Panc1 (cell line): ENCODE results near the gene ACTR1B. TPM values are rescaled to one million over a fixed set of nuclear protein-coding genes. Genes with fewer than 3 reads are reported as not detected.
A peak's percentile ranks its signal among the peaks of the same experiment; 100 is the strongest.

Experiments used
- ATAC-seq: fragments of 200-7000 bp; cut with Tn5 transposase; 2 replicates; pipeline ENCODE4 v1.9.1; 2020; ENCODE audit warnings: mild to moderate bottlenecking, moderate library complexity
- BruUV-seq: library from RNA; stranded (reverse); fragments of 400-500 nt; replicated peaks from 2 replicates; lab custom pipeline; 2021; lab: Mats Ljungman, UMichigan
- CTCF ChIA-PET: fragments of 300-600 bp; sonication (Branson Sonifier 250); formaldehyde crosslinking; loops from one replicate; lab custom pipeline; 2022; ENCODE audit warnings: antibody characterized with exemption; lab: Charles Lee
- POLR2A ChIA-PET: fragments of 300-600 bp; sonication (Branson Sonifier 250); formaldehyde crosslinking; loops from one replicate; lab custom pipeline; 2022; ENCODE audit warnings: antibody characterized with exemption; lab: Charles Lee
- DNase-seq: peaks from one replicate; pipeline ENCODE4 v3.0.0-alpha.2; 2010; ENCODE audit warnings: low read depth, low spot score
- H3K27ac ChIP-seq: 2 replicates; pipeline ENCODE4 v1.5.1; 2011; ENCODE audit warnings: mild to moderate bottlenecking, low read length, inconsistent platforms
- H3K27me3 ChIP-seq: fragments of 200-500 bp; sonication (Bioruptor generic); 2 replicates; pipeline ENCODE4 v1.6.0; 2014; ENCODE audit warnings: low read length, inconsistent platforms; ENCODE audit not compliant: control insufficient read depth, insufficient read depth
- H3K36me3 ChIP-seq: fragments of 200-500 bp; sonication (Bioruptor generic); 2 replicates; pipeline ENCODE4 v1.5.1; 2014; ENCODE audit warnings: inconsistent platforms, mild to moderate bottlenecking, low read length, moderate library complexity; ENCODE audit not compliant: control insufficient read depth, insufficient read depth
- H3K4me1 ChIP-seq: 2 replicates; pipeline ENCODE4 v1.5.1; 2011; ENCODE audit warnings: inconsistent platforms, mild to moderate bottlenecking, low read length, moderate library complexity; ENCODE audit not compliant: control insufficient read depth, insufficient read depth
- H3K4me3 ChIP-seq, 2 experiments: 2 replicates each; pipeline ENCODE4 v1.5.1; 2011 to 2012; ENCODE audit warnings: low read depth in 2 of 2, low read length in 2 of 2, mild to moderate bottlenecking in 2 of 2, inconsistent platforms in 1 of 2, moderate library complexity in 1 of 2
- H3K9me3 ChIP-seq: fragments of 200-500 bp; sonication (Bioruptor generic); 2 replicates; pipeline ENCODE4 v1.5.1; 2014; ENCODE audit warnings: low read depth, mild to moderate bottlenecking, inconsistent platforms, low read length, moderate library complexity; ENCODE audit not compliant: control insufficient read depth, insufficient read depth
- POLR2AphosphoS5 ChIP-seq: IDR thresholded peaks from 2 replicates; pipeline ENCODE4 v1.6.1; 2012; ENCODE audit warnings: mild to moderate bottlenecking, low read depth, low read length, moderate library complexity
- SIN3A ChIP-seq: IDR thresholded peaks from 2 replicates; pipeline ENCODE4 v1.6.1; 2012; ENCODE audit warnings: low read depth, mild to moderate bottlenecking, low read length, moderate library complexity, borderline replicate concordance; ENCODE audit not compliant: insufficient read depth
- TCF7L2 ChIP-seq: IDR thresholded peaks from 2 replicates; pipeline ENCODE4 v1.6.1; 2011; ENCODE audit warnings: mild to moderate bottlenecking, low read depth, low read length, inconsistent platforms
- in situ Hi-C: cut with HindIII; loops from 2 replicates; pipeline ENCODE4 v1.10.0; 2016; ENCODE audit warnings: low sequenced_read_pairs, low pct_unique_long_range_greater_than_20kb
- intact Hi-C: fragments of 100-400 bp; cut with micrococcal nuclease; formaldehyde crosslinking; loops from one replicate; pipeline ENCODE4 v1.10.0; 2022; ENCODE audit not compliant: unreplicated experiment
- total RNA-seq: library from RNA; stranded (reverse); gene quantifications from one replicate; pipeline ENCODE4 v1.2.1, GENCODE V29; 2021; ENCODE audit not compliant: unreplicated experiment
- TF ChIP-seq, protein P1 (sequence below), 2 experiments: IDR thresholded peaks; 2 replicates each; pipeline ENCODE4 v1.6.1; 2011 to 2012; ENCODE audit warnings: low read depth in 2 of 2, control low read depth in 1 of 2, low read length in 1 of 2, mild to moderate bottlenecking in 1 of 2, moderate library complexity in 1 of 2; ENCODE audit not compliant: insufficient read depth in 1 of 2
- TF ChIP-seq, protein P2 (sequence below): fragments of 450-650 bp; IDR thresholded peaks from 2 replicates; pipeline ENCODE4 v1.5.1; 2017; ENCODE audit warnings: mild to moderate bottlenecking

The ACTR1B gene
- total RNA-seq, 1 experiment from 2014 or later, result 28.1 TPM

DNA sequence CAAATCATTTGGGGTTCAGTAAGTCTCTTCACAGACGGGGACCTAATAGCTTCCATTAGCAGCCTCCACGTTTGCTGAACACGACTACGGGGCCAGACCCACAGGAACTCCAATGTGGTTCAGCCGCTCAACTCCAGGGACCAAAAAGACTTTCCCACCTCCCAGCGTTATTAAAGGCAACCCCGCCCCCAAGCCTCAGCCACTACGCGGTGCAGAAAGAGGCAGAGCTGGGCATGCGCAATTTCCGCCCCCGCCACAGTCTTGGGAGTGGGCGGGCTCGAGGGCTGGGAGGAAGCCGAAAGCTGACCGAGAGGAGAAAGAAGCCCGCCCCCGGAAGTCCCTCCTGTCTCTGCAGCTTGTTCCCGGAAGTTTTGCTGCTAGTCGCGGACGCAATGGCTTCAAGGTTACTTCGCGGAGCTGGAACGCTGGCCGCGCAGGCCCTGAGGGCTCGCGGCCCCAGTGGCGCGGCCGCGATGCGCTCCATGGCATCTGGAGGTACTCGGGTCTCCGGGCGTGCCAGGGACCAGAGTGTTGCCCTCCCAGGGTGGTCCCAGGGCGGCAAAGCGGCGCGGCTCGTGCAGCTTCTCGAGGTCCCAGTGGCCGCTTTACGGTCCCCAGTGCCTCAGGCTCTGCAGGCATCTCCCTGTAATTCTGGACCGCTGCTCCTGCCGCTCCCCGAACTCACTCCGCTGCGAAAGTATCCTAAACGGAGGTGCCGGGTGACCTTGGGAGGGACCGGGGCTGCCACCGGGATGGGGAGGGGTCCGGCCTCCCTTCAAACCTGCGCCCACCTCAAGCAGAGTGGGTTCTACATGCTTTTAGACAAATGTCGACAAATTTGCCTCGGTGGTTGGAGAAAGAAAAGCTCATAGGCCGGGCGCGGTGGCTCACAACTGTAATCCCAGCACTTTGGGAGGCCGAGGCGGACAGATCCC lies 17.9 kb downstream of the ACTR1B start, which contains the start of gene COX5B:
Gene COX5B, plus strand, starts transcription at position 368 of the 935 bp plus-strand sequence. Its CDS starts 25 bp downstream, at position 393.
- H3K27me3 ChIP-seq, result no peaks in the 10 kb centered on the region
- intact Hi-C loops, result no loop called here
- BruUV-seq, result no TSS peak
- ATAC-seq (peak; percentile 99), DNase-seq (peak; percentile 80)
- no peaks in the 10 kb centered on the region for H3K9me3 ChIP-seq
- H3K36me3 ChIP-seq, result peaks cover 17% of the 10 kb centered on the region
- H3K27ac ChIP-seq, result peak within 1 kb of the TSS; percentile 86
- peaks cover 7% of the 10 kb centered on the region; the same call in 1 of the 2 replicates for H3K4me1 ChIP-seq
- ChIA-PET CTCF (interaction anchor here (0.6 to 0.8 kb wide), 2 partner anchors 53 to 55 kb away, joined by 3 to 4 read pairs; no protein-coding TSS in a partner anchor), POLR2A (interaction anchor here (0.6 to 1.2 kb wide), 3 partner anchors 16 to 183 kb away, joined by 3 to 12 read pairs (median 7); no protein-coding TSS in a partner anchor)
- in situ Hi-C loops, result no loop called here
- peak within 1 kb of the TSS; percentile 91 to 94 for H3K4me3 ChIP-seq
- TF ChIP-seq TCF7L2 (no peak), SIN3A (no peak), POLR2AphosphoS5 (peak; percentile 94)
- TF ChIP-seq, protein P1, sequence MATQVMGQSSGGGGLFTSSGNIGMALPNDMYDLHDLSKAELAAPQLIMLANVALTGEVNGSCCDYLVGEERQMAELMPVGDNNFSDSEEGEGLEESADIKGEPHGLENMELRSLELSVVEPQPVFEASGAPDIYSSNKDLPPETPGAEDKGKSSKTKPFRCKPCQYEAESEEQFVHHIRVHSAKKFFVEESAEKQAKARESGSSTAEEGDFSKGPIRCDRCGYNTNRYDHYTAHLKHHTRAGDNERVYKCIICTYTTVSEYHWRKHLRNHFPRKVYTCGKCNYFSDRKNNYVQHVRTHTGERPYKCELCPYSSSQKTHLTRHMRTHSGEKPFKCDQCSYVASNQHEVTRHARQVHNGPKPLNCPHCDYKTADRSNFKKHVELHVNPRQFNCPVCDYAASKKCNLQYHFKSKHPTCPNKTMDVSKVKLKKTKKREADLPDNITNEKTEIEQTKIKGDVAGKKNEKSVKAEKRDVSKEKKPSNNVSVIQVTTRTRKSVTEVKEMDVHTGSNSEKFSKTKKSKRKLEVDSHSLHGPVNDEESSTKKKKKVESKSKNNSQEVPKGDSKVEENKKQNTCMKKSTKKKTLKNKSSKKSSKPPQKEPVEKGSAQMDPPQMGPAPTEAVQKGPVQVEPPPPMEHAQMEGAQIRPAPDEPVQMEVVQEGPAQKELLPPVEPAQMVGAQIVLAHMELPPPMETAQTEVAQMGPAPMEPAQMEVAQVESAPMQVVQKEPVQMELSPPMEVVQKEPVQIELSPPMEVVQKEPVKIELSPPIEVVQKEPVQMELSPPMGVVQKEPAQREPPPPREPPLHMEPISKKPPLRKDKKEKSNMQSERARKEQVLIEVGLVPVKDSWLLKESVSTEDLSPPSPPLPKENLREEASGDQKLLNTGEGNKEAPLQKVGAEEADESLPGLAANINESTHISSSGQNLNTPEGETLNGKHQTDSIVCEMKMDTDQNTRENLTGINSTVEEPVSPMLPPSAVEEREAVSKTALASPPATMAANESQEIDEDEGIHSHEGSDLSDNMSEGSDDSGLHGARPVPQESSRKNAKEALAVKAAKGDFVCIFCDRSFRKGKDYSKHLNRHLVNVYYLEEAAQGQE (IDR thresholded peaks at IDR 0.05; ENCODE audit: insufficient read depth in 1 of 2, low read depth in 2 of 2, low read length in 1 of 2), result peak; percentile 29 to 52; a peak in 1 of 4 replicates

DNA sequence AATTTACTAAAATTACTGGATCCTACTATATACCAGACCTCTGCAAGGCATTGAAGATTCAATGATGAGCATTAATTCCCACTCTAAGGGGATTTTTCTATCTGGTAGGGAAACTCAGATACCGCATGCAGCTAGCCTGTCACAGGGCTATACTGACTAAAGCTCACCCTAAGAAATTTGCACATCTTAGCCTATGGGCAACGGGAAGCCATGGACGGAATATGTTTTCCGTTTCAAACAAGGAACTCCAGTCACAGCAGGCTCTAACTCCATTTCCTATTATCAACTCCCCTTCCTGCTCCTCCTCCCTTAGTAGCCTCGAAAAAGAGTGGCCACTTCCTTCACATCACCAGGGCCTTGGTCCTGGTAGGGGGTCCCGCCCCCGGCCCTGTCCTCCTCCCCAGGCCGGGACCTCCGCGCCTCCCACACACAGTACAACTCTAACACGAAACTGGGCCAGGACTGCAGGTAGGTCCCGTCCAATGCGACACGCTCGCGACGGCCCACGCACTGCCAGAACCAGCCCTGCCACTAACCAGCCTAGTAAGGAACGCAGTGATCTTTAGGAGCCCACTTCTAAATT lies 18.6 kb downstream of the ACTR1B start:
- H3K36me3 ChIP-seq, result peaks cover 17% of the 10 kb centered on the region
- peak; percentile 65 for ATAC-seq
- H3K27me3 ChIP-seq, result no peaks in the 10 kb centered on the region
- H3K4me1 ChIP-seq, result peaks cover 7% of the 10 kb centered on the region; the same call in 1 of the 2 replicates
- no peaks in the 10 kb centered on the region for H3K9me3 ChIP-seq
- POLR2A ChIA-PET, result interaction anchor here (1.1 kb wide), 1 partner anchor 19 kb away, joined by 7 read pairs; no protein-coding TSS in a partner anchor
- CTCF ChIA-PET, result interaction anchor here (0.8 kb wide), 1 partner anchor 52 kb away, joined by 3 read pairs; no protein-coding TSS in a partner anchor
- in situ Hi-C loops (no loop called here), intact Hi-C loops (no loop called here)
- TF ChIP-seq, protein P2, sequence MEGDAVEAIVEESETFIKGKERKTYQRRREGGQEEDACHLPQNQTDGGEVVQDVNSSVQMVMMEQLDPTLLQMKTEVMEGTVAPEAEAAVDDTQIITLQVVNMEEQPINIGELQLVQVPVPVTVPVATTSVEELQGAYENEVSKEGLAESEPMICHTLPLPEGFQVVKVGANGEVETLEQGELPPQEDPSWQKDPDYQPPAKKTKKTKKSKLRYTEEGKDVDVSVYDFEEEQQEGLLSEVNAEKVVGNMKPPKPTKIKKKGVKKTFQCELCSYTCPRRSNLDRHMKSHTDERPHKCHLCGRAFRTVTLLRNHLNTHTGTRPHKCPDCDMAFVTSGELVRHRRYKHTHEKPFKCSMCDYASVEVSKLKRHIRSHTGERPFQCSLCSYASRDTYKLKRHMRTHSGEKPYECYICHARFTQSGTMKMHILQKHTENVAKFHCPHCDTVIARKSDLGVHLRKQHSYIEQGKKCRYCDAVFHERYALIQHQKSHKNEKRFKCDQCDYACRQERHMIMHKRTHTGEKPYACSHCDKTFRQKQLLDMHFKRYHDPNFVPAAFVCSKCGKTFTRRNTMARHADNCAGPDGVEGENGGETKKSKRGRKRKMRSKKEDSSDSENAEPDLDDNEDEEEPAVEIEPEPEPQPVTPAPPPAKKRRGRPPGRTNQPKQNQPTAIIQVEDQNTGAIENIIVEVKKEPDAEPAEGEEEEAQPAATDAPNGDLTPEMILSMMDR, result no peak
- TF ChIP-seq TCF7L2, result no peak
- TF ChIP-seq, protein P1 (IDR thresholded peaks at IDR 0.05; ENCODE audit: insufficient read depth in 1 of 2, low read depth in 2 of 2, low read length in 1 of 2), result no peak
- no peak for TF ChIP-seq SIN3A
- TF ChIP-seq POLR2AphosphoS5, result no peak
- DNase-seq, result no peak
- peak overlapping the region; percentile 86 for H3K27ac ChIP-seq
- BruUV-seq, result TSS peak; percentile 88
- H3K4me3 ChIP-seq, result peak overlapping the region; percentile 91 to 94
